HCT116 (cell line): ENCODE results near the gene CMIP. TPM values are rescaled to one million over a fixed set of nuclear protein-coding genes. Genes with fewer than 3 reads are reported as not detected.

Experiments
- ATAC-seq: fragments of 200-7000 bp; cut with Tn5 transposase; 2 replicates; pipeline ENCODE4 v1.9.1; 2020; ENCODE audit warnings: mild to moderate bottlenecking, moderate library complexity
- BruUV-seq: library from RNA; stranded (reverse); fragments of 400-500 nt; replicated peaks from 2 replicates; lab custom pipeline; 2021; lab: Mats Ljungman, UMichigan
- CTCF ChIA-PET: fragments of 300-600 bp; sonication (Branson Sonifier 250); formaldehyde crosslinking; loops from one replicate; lab custom pipeline; 2021; ENCODE audit warnings: antibody characterized with exemption; lab: Charles Lee
- POLR2A ChIA-PET: fragments of 300-600, 350-600 bp; sonication (Branson Sonifier 250); formaldehyde crosslinking; loops from one replicate; lab custom pipeline; 2021; ENCODE audit warnings: antibody characterized with exemption; lab: Charles Lee
- RAD21 ChIA-PET, 2 experiments: fragments of 300-600 bp; sonication (Branson Sonifier 250); formaldehyde crosslinking; loops; one replicate each; lab custom pipeline; 2023; ENCODE audit warnings: low total read pairs in 2 of 2; ENCODE audit not compliant: uncharacterized antibody in 2 of 2, unreplicated experiment in 2 of 2, low non-redundant PET in 1 of 2; lab: Charles Lee
- DNase-seq: peaks from one replicate; pipeline ENCODE4 v3.0.0-alpha.2; 2010; ENCODE audit warnings: low read depth, low spot score
- H2AFZ ChIP-seq: fragments of 200-600 bp; shearing (Covaris generic), sonication (generic); 2 replicates; pipeline ENCODE4 v1.6.1; 2017; ENCODE audit warnings: low read depth, mixed run types, mixed read lengths, antibody characterized with exemption, low read length; ENCODE audit not compliant: poor library complexity, severe bottlenecking
- H3K27ac ChIP-seq: 2 replicates; pipeline ENCODE4 v1.5.1; 2012; ENCODE audit warnings: low read depth, low read length
- H3K27me3 ChIP-seq: fragments of 200-600 bp; sonication (generic); 2 replicates; pipeline ENCODE4 v1.6.1; 2016; ENCODE audit warnings: mixed run types, low read length, mixed read lengths; ENCODE audit not compliant: insufficient read depth
- H3K36me3 ChIP-seq, 2 experiments: fragments of 200-500 bp in 1 of 2; fragments of 200-600 bp in 1 of 2; sonication (Bioruptor generic) in 1 of 2; sonication (generic) in 1 of 2; 2 replicates each; pipeline versions ENCODE4 v1.5.1 to v1.6.1; 2014 to 2016; ENCODE audit warnings: low read length in 2 of 2, inconsistent platforms in 1 of 2, mixed read lengths in 1 of 2, mixed run types in 1 of 2; ENCODE audit not compliant: insufficient read depth in 2 of 2, control insufficient read depth in 1 of 2
- H3K4me1 ChIP-seq, 2 experiments: fragments of 200-600 bp in 1 of 2; sonication (generic) in 1 of 2; 2 replicates each; pipeline versions ENCODE4 v1.5.1 to v1.6.1; 2012 to 2017; ENCODE audit warnings: low read length in 2 of 2, inconsistent platforms in 1 of 2, mild to moderate bottlenecking in 1 of 2, mixed read lengths in 1 of 2, mixed run types in 1 of 2, moderate library complexity in 1 of 2; ENCODE audit not compliant: insufficient read depth in 2 of 2, control insufficient read depth in 1 of 2
- H3K4me2 ChIP-seq: fragments of 200-600 bp; sonication (generic); 2 replicates; pipeline ENCODE4 v1.6.1; 2017; ENCODE audit warnings: mixed run types, low read length, mixed read lengths
- H3K4me3 ChIP-seq, 2 experiments: fragments of 200-600 bp in 1 of 2; sonication (generic) in 1 of 2; replicated peaks in 1 of 2; 2 replicates each; pipeline ENCODE4 v1.5.1; 2011 to 2016; ENCODE audit warnings: low read length in 2 of 2, control low read depth in 1 of 2, low read depth in 1 of 2, mild to moderate bottlenecking in 1 of 2, mixed read lengths in 1 of 2, mixed run types in 1 of 2
- H3K79me2 ChIP-seq: fragments of 200-600 bp; sonication (generic); 2 replicates; pipeline ENCODE4 v1.6.1; 2017; ENCODE audit warnings: mild to moderate bottlenecking, mixed run types, low read length, moderate library complexity, mixed read lengths; ENCODE audit not compliant: insufficient read depth
- H3K9ac ChIP-seq: fragments of 200-600 bp; sonication (generic); 2 replicates; pipeline ENCODE4 v1.6.1; 2016; ENCODE audit warnings: low read length, mixed read lengths
- H3K9me2 ChIP-seq: fragments of 200-600 bp; sonication (generic), shearing (Covaris generic); 2 replicates; pipeline ENCODE4 v1.6.1; 2017; ENCODE audit warnings: mixed run types, mild to moderate bottlenecking, moderate library complexity; ENCODE audit not compliant: insufficient read depth
- H3K9me3 ChIP-seq, 2 experiments: fragments of 200-500 bp in 1 of 2; fragments of 200-600 bp in 1 of 2; sonication (Bioruptor generic) in 1 of 2; sonication (generic) in 1 of 2; 2 replicates each; pipeline ENCODE4 v1.6.1; 2014 to 2017; ENCODE audit warnings: low read length in 2 of 2, mixed read lengths in 2 of 2, inconsistent platforms in 1 of 2, low read depth in 1 of 2, mild to moderate bottlenecking in 1 of 2, mixed run types in 1 of 2, moderate library complexity in 1 of 2; ENCODE audit not compliant: control insufficient read depth in 1 of 2, insufficient read depth in 1 of 2
- H4K20me1 ChIP-seq: fragments of 200-600 bp; sonication (generic), shearing (Covaris generic); 2 replicates; pipeline ENCODE4 v1.6.1; 2017; ENCODE audit warnings: mixed run types, mild to moderate bottlenecking, moderate library complexity; ENCODE audit not compliant: insufficient read depth
- EGR1 ChIP-seq: IDR thresholded peaks from 2 replicates; pipeline ENCODE4 v1.6.1; 2012; ENCODE audit warnings: low read depth
- ELF1 ChIP-seq: IDR thresholded peaks from 2 replicates; pipeline ENCODE4 v1.6.1; 2012; ENCODE audit warnings: low read depth, borderline replicate concordance
- FOSL1 ChIP-seq: IDR thresholded peaks from 2 replicates; pipeline ENCODE4 v1.6.1; 2012; ENCODE audit warnings: low read depth
- JUND ChIP-seq: IDR thresholded peaks from 2 replicates; pipeline ENCODE4 v1.6.1; 2012
- POLR2A ChIP-seq: IDR thresholded peaks from 2 replicates; pipeline ENCODE4 v1.7.0; 2011; ENCODE audit warnings: borderline replicate concordance; ENCODE audit not compliant: insufficient read depth, insufficient read length; ENCODE audit errors: extremely low read depth
- POLR2AphosphoS5 ChIP-seq: IDR thresholded peaks from 2 replicates; pipeline ENCODE4 v1.6.1; 2011; ENCODE audit warnings: mild to moderate bottlenecking, low read depth, low read length, moderate library complexity
- SIN3A ChIP-seq: IDR thresholded peaks from 2 replicates; pipeline ENCODE4 v1.6.1; 2012; ENCODE audit warnings: low read depth
- SP1 ChIP-seq: IDR thresholded peaks from 2 replicates; pipeline ENCODE4 v1.6.1; 2012; ENCODE audit warnings: low read depth
- ZFX ChIP-seq: fragments of 450-650 bp; IDR thresholded peaks from 2 replicates; pipeline ENCODE4 v1.6.1; 2017
- intact Hi-C: fragments of 100-400 bp; cut with micrococcal nuclease; formaldehyde crosslinking; loops from 2 replicates; pipeline ENCODE4 v1.10.0; 2022
- total RNA-seq: library from RNA; stranded (reverse); gene quantifications from one replicate; pipeline ENCODE4 v1.2.1, GENCODE V29; 2021; ENCODE audit not compliant: unreplicated experiment
- TF ChIP-seq, protein P1 (sequence below): IDR thresholded peaks from 2 replicates; pipeline ENCODE4 v1.6.1; 2012; ENCODE audit warnings: low read depth
- TF ChIP-seq, protein P2 (sequence below), 3 experiments: fragments of 200-600 bp in 1 of 3; sonication (generic) in 1 of 3; IDR thresholded peaks in 2 of 3; conservative IDR thresholded peaks in 1 of 3; 2 replicates each; pipeline ENCODE4 v1.5.1; 2012 to 2017; ENCODE audit warnings: low read depth in 2 of 3, low read length in 2 of 3, antibody characterized with exemption in 1 of 3, borderline replicate concordance in 1 of 3, control low read depth in 1 of 3, mild to moderate bottlenecking in 1 of 3, mixed read lengths in 1 of 3, mixed run types in 1 of 3, moderate library complexity in 1 of 3; ENCODE audit not compliant: insufficient read depth in 1 of 3

Gene CMIP
- total RNA-seq, 1 experiment from 2014 or later: 64.6 TPM

DNA sequence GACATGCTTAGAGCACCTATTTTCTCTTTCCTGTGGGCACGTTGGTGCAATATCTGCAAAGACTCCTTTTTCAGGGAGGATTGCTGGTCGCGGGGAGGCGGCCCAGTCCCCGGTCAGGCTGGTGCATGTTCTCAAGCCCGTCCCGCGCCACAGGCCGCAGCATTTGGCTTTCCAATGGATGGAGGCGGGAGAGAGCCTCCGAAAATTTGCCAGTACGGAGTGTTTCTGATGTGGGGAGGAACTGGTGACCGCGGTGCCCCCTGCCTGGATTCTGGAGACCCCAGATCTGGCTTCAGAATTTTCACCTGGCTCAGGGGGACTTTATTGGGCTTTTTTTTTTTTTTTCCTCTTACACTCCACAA is 2.3 kb downstream of the CMIP start:
- intact Hi-C loops: no loop called here
- ATAC-seq: no peak
- no peak for DNase-seq
- Histone ChIP-seq H3K79me2 (peaks cover 68% of the 10 kb centered on the region), H3K36me3 (peaks cover 0 to 8% of the 10 kb centered on the region in 2 experiments; a peak in 1 of 4 replicates), H3K27me3 (no peaks in the 10 kb centered on the region)
- no peak for TF ChIP-seq ZFX
- no peak for TF ChIP-seq FOSL1
- TF ChIP-seq POLR2A: no peak
- TF ChIP-seq JUND: no peak
- no peak for TF ChIP-seq POLR2AphosphoS5
- no peak for TF ChIP-seq SIN3A
- TF ChIP-seq, protein P1, sequence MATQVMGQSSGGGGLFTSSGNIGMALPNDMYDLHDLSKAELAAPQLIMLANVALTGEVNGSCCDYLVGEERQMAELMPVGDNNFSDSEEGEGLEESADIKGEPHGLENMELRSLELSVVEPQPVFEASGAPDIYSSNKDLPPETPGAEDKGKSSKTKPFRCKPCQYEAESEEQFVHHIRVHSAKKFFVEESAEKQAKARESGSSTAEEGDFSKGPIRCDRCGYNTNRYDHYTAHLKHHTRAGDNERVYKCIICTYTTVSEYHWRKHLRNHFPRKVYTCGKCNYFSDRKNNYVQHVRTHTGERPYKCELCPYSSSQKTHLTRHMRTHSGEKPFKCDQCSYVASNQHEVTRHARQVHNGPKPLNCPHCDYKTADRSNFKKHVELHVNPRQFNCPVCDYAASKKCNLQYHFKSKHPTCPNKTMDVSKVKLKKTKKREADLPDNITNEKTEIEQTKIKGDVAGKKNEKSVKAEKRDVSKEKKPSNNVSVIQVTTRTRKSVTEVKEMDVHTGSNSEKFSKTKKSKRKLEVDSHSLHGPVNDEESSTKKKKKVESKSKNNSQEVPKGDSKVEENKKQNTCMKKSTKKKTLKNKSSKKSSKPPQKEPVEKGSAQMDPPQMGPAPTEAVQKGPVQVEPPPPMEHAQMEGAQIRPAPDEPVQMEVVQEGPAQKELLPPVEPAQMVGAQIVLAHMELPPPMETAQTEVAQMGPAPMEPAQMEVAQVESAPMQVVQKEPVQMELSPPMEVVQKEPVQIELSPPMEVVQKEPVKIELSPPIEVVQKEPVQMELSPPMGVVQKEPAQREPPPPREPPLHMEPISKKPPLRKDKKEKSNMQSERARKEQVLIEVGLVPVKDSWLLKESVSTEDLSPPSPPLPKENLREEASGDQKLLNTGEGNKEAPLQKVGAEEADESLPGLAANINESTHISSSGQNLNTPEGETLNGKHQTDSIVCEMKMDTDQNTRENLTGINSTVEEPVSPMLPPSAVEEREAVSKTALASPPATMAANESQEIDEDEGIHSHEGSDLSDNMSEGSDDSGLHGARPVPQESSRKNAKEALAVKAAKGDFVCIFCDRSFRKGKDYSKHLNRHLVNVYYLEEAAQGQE: no peak
- TF ChIP-seq, protein P2, sequence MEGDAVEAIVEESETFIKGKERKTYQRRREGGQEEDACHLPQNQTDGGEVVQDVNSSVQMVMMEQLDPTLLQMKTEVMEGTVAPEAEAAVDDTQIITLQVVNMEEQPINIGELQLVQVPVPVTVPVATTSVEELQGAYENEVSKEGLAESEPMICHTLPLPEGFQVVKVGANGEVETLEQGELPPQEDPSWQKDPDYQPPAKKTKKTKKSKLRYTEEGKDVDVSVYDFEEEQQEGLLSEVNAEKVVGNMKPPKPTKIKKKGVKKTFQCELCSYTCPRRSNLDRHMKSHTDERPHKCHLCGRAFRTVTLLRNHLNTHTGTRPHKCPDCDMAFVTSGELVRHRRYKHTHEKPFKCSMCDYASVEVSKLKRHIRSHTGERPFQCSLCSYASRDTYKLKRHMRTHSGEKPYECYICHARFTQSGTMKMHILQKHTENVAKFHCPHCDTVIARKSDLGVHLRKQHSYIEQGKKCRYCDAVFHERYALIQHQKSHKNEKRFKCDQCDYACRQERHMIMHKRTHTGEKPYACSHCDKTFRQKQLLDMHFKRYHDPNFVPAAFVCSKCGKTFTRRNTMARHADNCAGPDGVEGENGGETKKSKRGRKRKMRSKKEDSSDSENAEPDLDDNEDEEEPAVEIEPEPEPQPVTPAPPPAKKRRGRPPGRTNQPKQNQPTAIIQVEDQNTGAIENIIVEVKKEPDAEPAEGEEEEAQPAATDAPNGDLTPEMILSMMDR (IDR thresholded peaks at IDR 0.05 in 2 of 3, conservative IDR thresholded peaks at IDR 0.05 in 1 of 3; ENCODE audit: borderline replicate concordance in 1 of 3, insufficient read depth in 1 of 3, low read depth in 2 of 3, low read length in 2 of 3): no peak
- TF ChIP-seq ELF1: no peak
- no peak for TF ChIP-seq SP1
- no peak for TF ChIP-seq EGR1
- TF ChIP-seq, all 23 proteins: peak for 0
- peak overlapping the region; percentile 83 for H3K4me2 ChIP-seq
- BruUV-seq: no TSS peak
- H2AFZ ChIP-seq: no peak overlapping the region
- peak overlapping the region; percentile 92 for H3K9ac ChIP-seq
- RAD21 ChIA-PET: no interaction called here
- peaks cover 19% of the 10 kb centered on the region; the same call in 1 of the 2 replicates for H4K20me1 ChIP-seq
- H3K4me3 ChIP-seq: no peak overlapping the region
- CTCF ChIA-PET: no interaction called here
- POLR2A ChIA-PET: no interaction called here
- no peak overlapping the region for H3K27ac ChIP-seq
- peaks cover 18 to 75% of the 10 kb centered on the region in 2 experiments; a peak in 3 of 4 replicates for H3K4me1 ChIP-seq
- H3K9me3 ChIP-seq: no peaks in the 10 kb centered on the region
- H3K9me2 ChIP-seq: no peaks in the 10 kb centered on the region
